ENCODE data around the gene LCN15.
"Not testable (repeated sequence)": the region's sequence is repeated elsewhere in the genome, so short reads cannot be mapped to it uniquely, and the experiment has no call there.

The LCN15 gene

GRCh38 chr9:136793086-136793946 is 29.0 kb upstream of the LCN15 start:
- TF ChIP-seq CTCF (conservative IDR thresholded peaks at IDR 0.05; ENCODE audit: control insufficient read depth, insufficient read depth, low read depth, low read length) = no peak
- H3K4me3 ChIP-seq (ENCODE audit: control insufficient read depth, low read depth, low read length) = no peak overlapping the region
- DNase-seq (ENCODE audit: low read depth) = no peak

GRCh38 chr9:136792321-136793085 is 28.2 kb upstream of the LCN15 start:
- H3K4me3 ChIP-seq (ENCODE audit: control insufficient read depth, low read depth, low read length) = no peak overlapping the region
- no peak for DNase-seq (ENCODE audit: low read depth)
- no peak for TF ChIP-seq CTCF (conservative IDR thresholded peaks at IDR 0.05; ENCODE audit: control insufficient read depth, insufficient read depth, low read depth, low read length)

DNA sequence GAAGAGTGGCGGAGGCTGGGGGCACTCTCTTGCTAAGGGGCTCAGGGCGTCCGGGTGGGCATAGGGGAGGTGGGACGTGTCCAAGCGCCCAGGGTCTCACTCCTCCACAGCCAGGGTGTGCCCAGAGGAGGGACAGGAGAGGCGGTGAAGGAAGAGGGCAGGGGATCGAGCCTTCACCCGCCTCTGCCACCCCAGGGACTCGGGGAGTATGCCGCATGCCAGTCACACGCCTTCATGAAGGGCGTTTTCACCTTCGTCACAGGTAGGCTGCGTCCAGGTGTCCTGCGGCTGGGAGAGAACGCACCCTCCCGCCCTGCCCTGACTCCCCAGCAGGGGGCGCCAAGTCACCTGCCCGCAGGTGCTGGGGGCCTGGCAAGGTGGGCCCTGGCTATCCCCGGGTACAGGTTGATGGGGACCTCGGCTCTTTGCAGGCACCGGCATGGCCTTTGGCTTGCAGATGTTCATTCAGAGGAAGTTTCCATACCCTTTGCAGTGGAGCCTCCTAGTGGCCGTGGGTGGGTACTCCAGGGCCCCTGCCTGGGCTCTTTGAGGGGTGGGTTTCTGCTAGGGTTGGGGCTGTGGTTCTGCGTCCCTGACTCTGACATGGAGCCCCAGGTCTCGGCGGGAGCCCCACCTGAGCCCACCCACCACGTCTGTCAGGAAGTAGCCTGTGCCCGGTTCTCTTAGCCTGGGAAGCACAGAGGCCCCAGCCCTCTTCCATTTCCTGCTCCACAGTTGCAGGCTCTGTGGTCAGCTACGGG is 27.4 kb upstream of the LCN15 start:
- DNase-seq (ENCODE audit: low read depth) = peak; percentile 15
- peak; percentile 82 for TF ChIP-seq CTCF (conservative IDR thresholded peaks at IDR 0.05; ENCODE audit: control insufficient read depth, insufficient read depth, low read depth, low read length)
- peak overlapping the region; percentile 81 for H3K4me3 ChIP-seq (ENCODE audit: control insufficient read depth, low read depth, low read length)

DNA sequence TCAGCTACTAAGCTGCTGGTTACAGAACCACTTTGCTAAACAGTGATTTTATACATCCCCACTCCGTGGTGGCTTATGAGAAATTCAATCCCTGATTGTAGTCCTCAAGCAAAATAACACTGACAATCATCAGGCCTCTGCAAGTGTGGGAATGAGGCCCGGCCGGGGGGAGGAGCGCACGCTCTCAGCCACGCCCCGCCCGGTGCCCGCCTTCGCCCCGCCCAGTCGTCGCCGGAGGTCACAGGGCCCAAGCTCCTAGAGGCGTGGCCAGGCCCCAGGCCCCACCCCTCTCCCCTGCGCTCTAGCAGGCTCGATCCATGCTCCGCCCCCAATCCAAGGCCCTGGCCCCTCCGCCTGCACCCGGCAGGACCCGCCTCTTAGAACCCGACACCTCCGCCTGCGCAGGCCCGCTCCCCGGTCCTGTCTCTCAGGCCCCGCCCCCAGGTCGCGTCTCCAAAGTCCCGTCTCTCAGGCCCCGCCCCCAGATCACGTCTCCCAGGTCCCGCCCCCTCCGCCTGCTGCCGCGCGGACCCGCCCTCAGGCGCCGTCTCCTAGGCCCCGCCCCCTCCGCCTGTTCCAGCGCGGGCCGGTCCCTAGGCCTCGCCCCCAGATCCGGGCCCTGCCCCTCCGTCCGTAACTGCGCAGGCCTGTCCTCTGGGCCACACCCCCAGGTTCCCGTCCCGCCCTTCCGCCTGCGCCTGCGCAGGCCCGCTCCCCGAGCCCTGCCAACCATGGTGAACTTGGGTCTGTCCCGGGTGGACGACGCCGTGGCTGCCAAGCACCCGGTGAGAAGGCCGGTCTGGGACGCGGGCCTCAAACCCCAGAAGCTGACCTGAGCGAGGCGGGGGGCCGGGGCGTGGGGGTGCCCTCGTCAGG is 26.6 kb upstream of the LCN15 start, which contains the start of gene TMEM141:
TSS of gene TMEM141 (plus strand) at position 705 of the 876 bp plus-strand sequence. CDS start at position 732, 27 bp downstream.
- no peak for TF ChIP-seq CTCF (conservative IDR thresholded peaks at IDR 0.05; ENCODE audit: control insufficient read depth, insufficient read depth, low read depth, low read length)
- H3K4me3 ChIP-seq (ENCODE audit: control insufficient read depth, low read depth, low read length) = peak within 1 kb of the TSS; percentile 81
- peak; percentile 98 for DNase-seq (ENCODE audit: low read depth)

DNA sequence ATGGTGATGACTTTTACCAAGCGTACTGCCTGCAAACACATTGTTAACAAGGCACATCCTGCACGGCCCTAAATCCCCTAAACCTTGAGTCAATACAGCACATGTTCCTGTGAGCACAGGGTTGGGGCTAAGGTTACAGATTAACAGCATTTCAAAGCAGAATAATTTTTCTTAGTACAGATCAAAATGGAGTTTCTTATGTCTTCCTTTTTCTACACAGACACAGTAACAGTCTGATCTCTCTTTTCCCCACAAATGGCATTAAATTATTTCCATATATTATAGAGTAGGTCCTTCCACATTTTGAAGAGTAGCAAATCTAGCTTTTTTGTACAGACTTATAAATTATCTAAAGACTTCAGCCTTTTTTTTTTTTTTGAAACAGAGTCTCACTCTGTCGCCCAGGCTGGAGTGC is 25.2 kb upstream of the LCN15 start:
- no peak for TF ChIP-seq CTCF (conservative IDR thresholded peaks at IDR 0.05; ENCODE audit: control insufficient read depth, insufficient read depth, low read depth, low read length)
- DNase-seq (ENCODE audit: low read depth) = no peak
- H3K4me3 ChIP-seq (ENCODE audit: control insufficient read depth, low read depth, low read length) = no peak overlapping the region

- not testable (repeated sequence) for DNase-seq (ENCODE audit: low read depth); H3K4me3 ChIP-seq (ENCODE audit: control insufficient read depth, low read depth, low read length)
These were observed 24.6 kb upstream of the LCN15 start for GRCh38 chr9:136788644-136789522.

Measured in fibroblast of mammary gland (primary cell).